GM21381 (cell line): Measurements from ENCODE around the gene TCEAL5.
"Not testable (repeated sequence)": the region's sequence is repeated elsewhere in the genome, so short reads cannot be mapped to it uniquely, and the experiment has no call there.

Source experiments
- ATAC-seq: cut with Tn5 transposase; IDR thresholded peaks from one replicate; pipeline ENCODE4 v1.9.1; 2021; ENCODE audit warnings: mild to moderate bottlenecking, moderate library complexity; ENCODE audit not compliant: unreplicated experiment

TCEAL5 gene, protein sequence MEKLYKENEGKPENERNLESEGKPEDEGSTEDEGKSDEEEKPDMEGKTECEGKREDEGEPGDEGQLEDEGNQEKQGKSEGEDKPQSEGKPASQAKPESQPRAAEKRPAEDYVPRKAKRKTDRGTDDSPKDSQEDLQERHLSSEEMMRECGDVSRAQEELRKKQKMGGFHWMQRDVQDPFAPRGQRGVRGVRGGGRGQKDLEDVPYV

DNA sequence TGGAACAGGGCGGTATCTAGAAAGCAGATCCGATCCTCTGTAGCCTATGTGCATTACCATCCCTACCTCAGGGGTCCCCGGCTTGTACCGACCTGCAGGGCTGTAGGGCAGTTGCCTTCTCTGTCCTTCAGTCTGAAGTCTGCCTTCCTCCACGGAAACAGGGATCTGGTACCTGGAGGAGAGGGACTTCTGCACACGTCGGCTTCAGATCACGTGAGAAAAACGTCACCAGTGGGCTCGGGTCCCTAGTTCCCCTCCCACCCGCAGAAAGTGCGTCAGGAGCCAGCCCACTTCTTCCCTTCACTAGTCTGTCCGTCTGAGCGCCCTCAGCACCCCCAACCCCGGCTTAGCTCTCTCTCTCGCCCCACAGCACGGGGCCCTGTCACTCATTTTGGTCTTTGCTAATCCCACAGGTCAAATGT lies at the start of gene TCEAL5:
Gene TCEAL5 (minus strand): TSS at position 170 of the 422 bp plus-strand sequence. CDS start 2,187 bp downstream, outside the sequence.
- no peak for ATAC-seq

DNA sequence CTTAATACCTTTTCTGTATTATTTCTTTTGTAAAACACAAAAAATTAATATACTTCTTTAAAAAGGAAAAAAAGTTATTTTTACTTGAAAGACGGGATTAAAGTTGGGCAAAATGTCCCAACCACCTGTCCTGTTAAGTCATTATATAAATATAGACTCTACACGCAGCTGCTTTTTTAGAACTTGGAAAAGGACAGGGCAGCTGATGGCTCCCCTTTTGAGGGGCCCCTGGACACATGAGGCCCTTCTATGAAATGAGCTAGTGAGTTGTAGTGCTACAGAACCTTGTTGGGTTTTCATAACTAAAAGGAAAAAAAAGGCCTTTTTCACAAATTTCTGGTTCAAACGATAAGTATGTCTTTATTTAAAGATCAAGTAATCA lies 34.8 kb upstream of the TCEAL5 start:
- ATAC-seq = no peak

DNA sequence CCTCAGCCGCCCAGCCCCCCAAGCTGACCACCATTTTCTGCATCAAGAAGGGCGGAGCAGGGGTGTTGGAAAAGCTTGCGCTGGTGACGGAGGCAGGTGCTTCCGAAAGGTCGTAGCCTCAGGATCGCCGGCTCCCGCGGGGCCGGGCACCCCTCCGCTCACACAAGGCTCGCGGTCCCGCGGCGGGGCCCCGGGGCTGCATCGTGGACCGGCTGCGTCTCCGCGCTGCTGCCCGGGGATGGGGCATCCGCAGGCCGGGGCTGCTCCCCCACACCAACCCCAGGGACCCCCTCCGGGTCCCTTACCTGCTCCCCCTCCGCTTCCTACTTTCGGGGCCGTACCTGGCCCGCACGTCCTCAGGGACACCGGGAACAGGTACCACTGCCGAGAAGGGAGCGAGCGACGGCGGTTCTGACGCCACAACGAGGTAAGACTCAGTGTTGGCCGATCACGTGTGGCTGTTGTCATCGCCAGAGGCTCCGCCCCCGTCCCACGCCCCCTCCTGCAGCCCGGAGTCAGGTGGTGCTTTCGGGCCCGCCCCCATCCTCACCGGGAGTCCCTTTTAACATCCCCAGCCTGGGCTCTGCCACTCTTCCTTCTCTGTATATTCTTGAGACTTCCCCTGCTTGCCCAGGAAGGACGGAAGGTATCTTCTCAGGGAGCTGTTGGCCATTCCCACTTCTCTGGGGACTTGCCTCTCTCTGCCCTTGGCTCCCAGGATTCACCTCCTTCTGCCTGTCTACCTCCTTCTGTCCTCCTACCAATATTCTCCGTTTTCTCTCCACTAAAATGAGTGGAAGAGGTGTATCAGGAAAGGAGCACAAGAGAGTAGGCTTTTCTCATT lies 34.2 kb upstream of the TCEAL5 start, which contains the start of gene BEX2:
Gene BEX2 (minus strand): TSS at position 436 of the 844 bp plus-strand sequence. CDS start 1,014 bp downstream, outside the sequence.
- ATAC-seq = peak; percentile 98

DNA sequence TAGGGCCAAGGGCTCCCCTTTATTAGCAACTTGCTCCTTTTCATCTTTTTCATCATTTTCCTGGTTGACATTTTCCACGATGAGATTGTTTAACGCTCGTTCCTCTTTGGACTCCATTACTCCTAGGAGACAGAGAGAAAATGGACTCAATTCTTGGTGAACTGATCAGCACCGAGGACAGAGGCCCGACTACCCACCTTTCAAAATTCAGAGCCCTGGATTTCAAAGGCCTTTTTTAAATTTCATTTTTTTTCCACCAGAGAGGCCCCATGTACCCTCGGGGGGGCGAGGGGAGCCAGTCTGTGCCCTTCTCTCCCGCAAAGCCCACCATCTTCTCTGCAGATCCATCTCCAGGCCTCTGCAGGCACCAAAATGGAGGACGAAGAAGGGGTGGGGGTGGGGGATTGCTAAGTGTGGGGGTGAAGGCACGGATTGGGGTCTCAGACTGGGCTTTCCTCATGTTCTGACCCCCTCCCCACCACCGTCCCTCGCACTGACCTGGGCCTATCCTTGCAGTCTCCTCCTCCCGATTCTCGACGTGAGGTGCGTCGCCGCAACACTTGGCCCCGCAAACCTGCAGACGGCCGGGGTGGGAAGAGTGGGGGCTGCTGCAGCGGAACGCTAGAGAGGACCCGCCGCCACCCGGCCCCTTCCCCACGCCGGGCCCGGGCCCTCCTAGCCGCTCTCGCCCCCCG lies 33.5 kb upstream of the TCEAL5 start:
- ATAC-seq = no peak

- ATAC-seq = not testable (repeated sequence)
These were observed 29.1 kb upstream of the TCEAL5 start for GRCh38 chrX:103305666-103306065.

DNA sequence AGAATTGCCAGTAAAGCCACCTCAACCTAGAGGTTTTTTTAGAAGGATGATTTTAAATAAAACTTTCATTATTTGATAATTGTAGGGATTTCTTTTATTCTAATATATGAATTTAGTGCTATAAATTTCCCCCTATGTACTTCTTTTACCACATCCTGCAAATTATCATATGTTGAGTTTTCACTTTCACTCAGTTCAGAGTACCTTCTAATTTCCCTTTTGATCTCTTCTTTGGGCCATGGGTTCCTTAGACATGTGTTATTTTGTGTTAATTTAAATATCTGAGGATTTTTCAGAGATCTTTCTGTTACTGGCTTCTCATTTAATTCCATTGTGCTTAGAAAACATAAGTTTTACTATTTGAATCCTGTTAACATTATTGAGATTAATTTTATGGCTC lies 28.2 kb upstream of the TCEAL5 start:
- no peak for ATAC-seq

GRCh38 chrX:103293118-103293517 lies 16.6 kb upstream of the TCEAL5 start:
- no peak for ATAC-seq

DNA sequence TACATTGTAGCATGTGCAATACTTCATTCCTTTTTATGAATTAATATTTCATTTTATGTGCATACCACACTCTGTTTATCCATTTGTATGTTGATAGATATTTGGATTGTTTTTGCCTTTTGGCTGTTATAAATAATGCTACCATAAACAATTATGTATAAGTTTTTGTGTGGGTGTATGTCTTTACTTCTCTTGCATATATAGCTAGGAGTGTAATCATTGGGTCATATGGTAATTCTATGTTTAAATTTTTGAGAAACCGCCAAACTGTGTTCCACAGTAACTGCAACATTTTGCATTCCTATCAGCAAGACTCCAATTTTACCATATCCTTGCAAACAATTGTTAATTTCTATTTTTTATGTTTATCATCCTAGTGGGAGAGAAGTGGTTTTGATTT lies 3.1 kb upstream of the TCEAL5 start:
- no peak for ATAC-seq

DNA sequence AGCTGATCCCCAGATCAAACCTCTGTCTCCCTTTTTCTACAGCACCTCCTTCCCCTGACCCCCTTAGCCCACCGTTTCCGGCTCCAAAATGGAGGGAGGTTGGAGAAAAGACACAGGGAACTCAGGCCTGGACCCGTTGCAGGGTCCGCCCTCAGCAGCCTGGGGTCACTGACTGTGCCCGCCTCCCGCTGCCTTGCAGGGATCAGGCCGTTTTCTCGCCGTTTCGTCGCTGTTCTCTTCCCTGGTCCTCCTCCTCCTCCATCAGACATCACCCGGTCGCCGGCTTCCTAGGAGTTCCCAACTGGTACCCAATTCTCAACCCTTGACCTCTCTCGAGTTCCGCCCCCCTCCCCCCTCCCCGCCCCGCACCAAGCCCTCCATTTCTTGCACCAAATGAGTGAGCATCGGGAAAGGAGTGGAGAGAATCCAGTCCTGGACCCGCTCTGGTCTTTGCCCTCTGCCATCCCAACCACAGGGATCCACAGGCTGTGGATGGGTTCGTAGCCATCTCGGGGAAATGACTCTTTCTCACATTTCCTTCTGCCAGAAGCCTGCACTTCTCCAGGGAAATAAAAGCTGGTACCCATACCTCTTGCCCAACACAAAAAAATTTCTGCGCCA lies 493 bp downstream of the TCEAL5 start:
- no peak for ATAC-seq

DNA sequence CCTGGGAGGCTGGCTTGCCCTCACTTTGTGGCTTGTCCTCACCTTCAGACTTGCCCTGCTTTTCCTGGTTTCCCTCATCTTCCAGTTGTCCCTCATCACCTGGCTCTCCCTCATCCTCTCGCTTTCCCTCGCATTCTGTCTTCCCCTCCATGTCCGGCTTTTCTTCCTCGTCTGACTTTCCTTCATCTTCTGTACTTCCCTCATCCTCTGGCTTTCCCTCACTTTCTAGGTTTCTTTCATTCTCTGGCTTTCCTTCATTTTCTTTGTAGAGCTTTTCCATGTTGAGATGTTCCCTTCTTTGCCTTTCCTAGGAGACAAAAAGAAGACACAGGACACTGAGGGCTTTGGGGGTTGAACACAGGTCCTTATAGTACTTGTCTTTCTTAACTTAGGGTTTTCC lies 2.3 kb downstream of the TCEAL5 start:
- ATAC-seq = no peak

DNA sequence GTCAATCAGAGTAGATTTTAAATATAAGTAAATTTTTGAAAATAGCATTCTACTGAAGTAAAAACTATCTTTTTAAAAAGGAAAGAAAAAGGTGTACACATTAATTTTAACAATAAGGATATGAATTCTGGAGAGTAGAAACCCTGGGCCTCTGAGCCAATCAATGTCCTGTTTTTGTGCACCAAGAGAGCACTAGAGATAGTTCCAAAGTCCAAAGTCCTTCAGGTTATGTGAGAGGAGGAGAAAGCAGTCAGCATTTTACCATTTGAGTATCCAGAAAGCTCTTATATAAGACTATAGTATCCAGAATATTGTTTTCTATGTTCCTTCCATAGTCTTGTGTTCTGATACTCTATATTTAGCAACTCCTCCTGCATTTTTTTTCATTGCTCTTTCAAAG lies 18.3 kb downstream of the TCEAL5 start:
- ATAC-seq = no peak

GRCh38 chrX:103256651-103257050 lies 19.9 kb downstream of the TCEAL5 start:
- no peak for ATAC-seq

DNA sequence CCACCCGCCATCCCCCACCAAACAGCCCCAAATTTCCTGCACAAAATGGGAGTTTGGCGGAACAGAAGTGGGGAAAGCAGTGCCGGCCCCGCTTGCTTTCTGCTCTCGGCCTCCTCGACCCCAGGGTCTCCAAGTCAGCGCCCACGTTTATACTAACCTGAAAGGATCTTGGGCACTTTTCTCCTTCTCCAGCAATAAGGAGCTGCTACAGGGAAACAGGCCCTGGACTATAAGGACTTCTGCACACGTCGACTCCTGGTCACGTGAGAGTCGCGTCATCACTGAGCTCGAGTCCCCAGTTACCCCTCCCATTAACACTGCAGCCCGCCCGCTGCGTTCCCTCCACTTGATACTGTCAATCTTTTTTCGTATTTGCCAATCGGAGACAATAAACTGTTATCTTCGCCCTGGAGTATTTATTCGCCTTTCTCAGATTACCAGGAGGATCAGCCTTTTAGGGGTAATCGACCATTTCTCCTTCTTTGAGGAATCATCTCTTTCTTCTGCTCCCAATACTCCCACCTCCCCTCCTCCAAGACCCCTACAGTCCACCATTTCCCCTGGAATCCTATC lies 21.5 kb downstream of the TCEAL5 start, which contains the start of gene TCEAL8:
Gene TCEAL8 (minus strand): TSS at position 235 of the 573 bp plus-strand sequence. CDS start 1,176 bp downstream, outside the sequence.
- peak; percentile 97 for ATAC-seq

- peak; percentile 62 for ATAC-seq
These were observed 22.3 kb downstream of the TCEAL5 start for GRCh38 chrX:103254171-103254824.

DNA sequence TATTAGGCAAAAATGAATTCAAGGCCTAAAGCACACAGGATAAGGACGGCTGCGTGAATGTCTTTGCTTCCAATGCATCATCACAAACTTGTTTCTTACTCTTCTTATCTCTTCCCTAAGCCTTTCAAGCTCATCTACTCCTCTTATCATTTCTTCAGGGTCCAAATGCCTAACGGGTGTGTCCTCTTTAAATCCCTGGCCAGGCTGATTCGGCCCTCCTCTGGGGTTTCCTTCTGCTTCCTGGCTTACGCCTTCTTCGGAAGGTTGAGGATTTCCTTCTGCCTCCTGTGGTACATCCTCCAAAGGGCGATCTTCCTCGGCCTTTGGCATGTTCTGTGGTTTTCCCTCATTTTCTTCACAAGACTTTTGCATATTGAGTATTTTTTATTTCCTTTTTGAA lies 22.9 kb downstream of the TCEAL5 start:
- ATAC-seq = no peak

DNA sequence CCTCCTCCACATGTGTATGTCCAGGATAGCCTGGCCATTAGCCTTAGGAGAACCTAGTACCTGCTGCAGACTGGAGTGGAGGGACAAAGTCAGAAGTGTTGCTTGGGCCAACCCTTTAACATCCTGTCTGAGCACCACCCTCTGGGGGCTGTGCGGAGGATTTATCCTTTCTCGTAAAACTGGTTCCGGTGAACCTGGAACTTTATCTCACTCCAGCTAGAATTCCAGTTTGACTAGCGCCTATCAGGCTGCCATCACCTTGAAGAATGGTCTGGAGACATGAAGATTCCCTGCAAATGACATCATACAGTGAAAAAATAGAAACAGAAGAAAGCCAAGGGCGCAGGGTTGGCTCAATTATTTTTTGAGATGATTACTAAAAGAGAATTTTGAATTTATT lies 25.6 kb downstream of the TCEAL5 start:
- ATAC-seq = no peak

GRCh38 chrX:103249805-103250204 lies 26.7 kb downstream of the TCEAL5 start:
- ATAC-seq = no peak

- no peak for ATAC-seq
These were observed 28.0 kb downstream of the TCEAL5 start for GRCh38 chrX:103248553-103248952.

DNA sequence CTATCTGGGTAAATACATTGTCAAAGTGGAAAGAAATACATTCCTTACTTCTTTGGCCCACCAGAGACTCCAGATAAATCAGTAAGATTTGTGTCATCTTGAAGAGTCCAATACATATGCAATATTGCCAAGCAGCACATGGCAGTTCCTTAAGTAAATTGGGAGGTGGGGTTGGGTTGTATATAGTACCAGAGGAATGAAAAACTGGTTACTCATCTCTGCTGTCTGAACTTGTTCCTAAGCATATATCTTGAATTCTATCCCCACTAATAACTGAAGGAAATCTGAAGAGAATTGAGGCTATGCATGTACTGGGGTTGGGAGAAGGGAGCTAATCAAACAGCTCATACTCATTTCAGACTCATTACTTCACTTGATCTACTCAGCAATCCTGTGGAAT lies 36.4 kb downstream of the TCEAL5 start:
- ATAC-seq = no peak

GRCh38 chrX:103236296-103236695 lies 40.3 kb downstream of the TCEAL5 start:
- no peak for ATAC-seq
